ENCODE results near the gene PHKB. TPM values are rescaled to one million over a fixed set of nuclear protein-coding genes. Genes with fewer than 3 reads are reported as not detected.

The PHKB gene
- polyA plus RNA-seq, 2 donors: 19.5 to 21.2 TPM

DNA sequence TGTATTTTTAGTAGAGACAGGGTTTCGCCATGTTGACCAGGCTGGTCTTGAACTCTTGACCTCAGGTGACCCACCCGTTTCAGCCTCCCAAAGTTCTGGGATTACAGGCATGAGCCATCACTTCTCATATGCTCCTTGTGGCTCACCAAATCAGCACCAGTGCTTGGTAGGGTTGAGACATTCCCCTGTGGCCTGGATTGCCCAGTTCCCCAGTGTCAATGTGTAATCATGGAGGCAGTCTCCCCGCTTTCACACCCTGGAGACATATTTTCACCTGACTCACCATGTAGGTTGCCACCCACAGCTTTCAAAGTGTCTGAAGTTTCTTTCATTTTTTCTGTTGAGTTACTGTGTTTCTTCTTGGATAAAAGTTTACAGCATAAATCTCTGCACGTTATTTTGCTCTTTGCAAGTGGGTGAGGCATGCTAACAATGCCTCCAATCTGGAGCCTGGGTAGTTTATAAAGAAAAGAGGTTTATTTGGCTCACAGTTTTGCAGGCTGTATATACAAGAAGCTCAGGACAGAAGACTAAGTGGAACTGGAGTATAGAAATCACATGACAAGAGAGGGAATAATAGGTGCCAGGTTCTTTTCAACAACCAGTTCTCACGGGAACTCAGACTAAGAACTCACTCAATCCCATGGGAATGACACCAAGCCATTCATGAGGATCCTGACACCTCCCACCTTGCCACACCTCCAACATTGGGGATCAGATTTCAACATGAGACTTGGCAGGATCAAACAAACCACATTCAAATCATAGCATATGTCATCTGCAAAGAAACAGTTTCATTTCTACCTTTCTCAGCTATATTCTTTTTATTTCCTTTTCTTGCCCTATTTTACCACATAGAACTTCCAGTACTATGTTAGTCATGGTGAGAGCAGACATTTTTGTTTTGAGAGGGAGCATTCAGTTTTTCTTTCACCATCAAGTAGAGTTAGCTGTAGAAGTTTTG, 113.2 kb downstream of the PHKB start:
- H3K27ac ChIP-seq (ENCODE audit: low read depth in 2 of 2, low read length in 1 of 2): no peak overlapping the region
- H3K36me3 ChIP-seq (ENCODE audit: control insufficient read depth in 2 of 2, insufficient read depth in 2 of 2, low read length in 1 of 2): peaks cover 0 to 3% of the 10 kb centered on the region in 2 donors
- H3K9me3 ChIP-seq (ENCODE audit: control insufficient read depth in 2 of 2, insufficient read depth in 1 of 2, low read depth in 1 of 2, low read length in 1 of 2): peaks cover 0 to 2% of the 10 kb centered on the region in 2 donors
- H3K4me1 ChIP-seq (ENCODE audit: control insufficient read depth in 2 of 2, insufficient read depth in 2 of 2, low read length in 1 of 2): peaks cover 0 to 3% of the 10 kb centered on the region in 2 donors
- no peaks in the 10 kb centered on the region for H3K27me3 ChIP-seq (ENCODE audit: control insufficient read depth in 1 of 2, insufficient read depth in 2 of 2, low read length in 2 of 2)
- no peak overlapping the region for H3K4me3 ChIP-seq (ENCODE audit: low read depth in 1 of 2, low read length in 2 of 2)
- WGBS, 2 donors: 57 to 68% methylated on average over 5 of the region's 5 CpGs

GRCh38 chr16:47577029-47577428, 115.9 kb downstream of the PHKB start:
- Histone ChIP-seq H3K27ac (ENCODE audit: low read depth in 2 of 2, low read length in 1 of 2) (no peak overlapping the region), H3K4me1 (ENCODE audit: control insufficient read depth in 2 of 2, insufficient read depth in 2 of 2, low read length in 1 of 2) (peaks cover 0 to 3% of the 10 kb centered on the region in 2 donors), H3K9me3 (ENCODE audit: control insufficient read depth in 2 of 2, insufficient read depth in 1 of 2, low read depth in 1 of 2, low read length in 1 of 2) (peaks cover 0 to 2% of the 10 kb centered on the region in 2 donors), H3K27me3 (ENCODE audit: control insufficient read depth in 1 of 2, insufficient read depth in 2 of 2, low read length in 2 of 2) (no peaks in the 10 kb centered on the region), H3K36me3 (ENCODE audit: control insufficient read depth in 2 of 2, insufficient read depth in 2 of 2, low read length in 1 of 2) (no peaks in the 10 kb centered on the region), H3K4me3 (ENCODE audit: low read depth in 1 of 2, low read length in 2 of 2) (no peak overlapping the region)

DNA sequence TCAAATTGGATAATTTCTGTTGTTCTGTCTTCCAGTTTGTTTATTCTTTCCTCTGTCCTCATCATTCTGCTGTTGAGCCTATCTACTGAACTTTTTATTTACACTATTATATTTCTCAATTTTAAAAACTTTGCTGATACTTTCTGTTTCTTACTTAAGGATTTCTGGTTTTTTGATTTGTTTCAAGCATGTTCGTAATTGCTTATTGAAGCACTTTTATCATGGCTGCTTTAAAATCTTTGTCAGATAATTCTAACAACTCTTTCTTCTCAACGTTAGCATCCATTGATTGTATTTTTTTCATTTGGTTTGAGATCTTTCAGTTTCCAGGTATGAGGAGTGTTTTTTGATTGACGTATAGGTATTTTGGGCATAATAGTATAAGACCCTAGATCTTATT, 116.9 kb downstream of the PHKB start:
- no peak overlapping the region for H3K4me3 ChIP-seq (ENCODE audit: low read depth in 1 of 2, low read length in 2 of 2)
- H3K27me3 ChIP-seq (ENCODE audit: control insufficient read depth in 1 of 2, insufficient read depth in 2 of 2, low read length in 2 of 2): no peaks in the 10 kb centered on the region
- peaks cover 0 to 3% of the 10 kb centered on the region in 2 donors for H3K4me1 ChIP-seq (ENCODE audit: control insufficient read depth in 2 of 2, insufficient read depth in 2 of 2, low read length in 1 of 2)
- H3K9me3 ChIP-seq (ENCODE audit: control insufficient read depth in 2 of 2, insufficient read depth in 1 of 2, low read depth in 1 of 2, low read length in 1 of 2): peaks cover 0 to 2% of the 10 kb centered on the region in 2 donors
- H3K27ac ChIP-seq (ENCODE audit: low read depth in 2 of 2, low read length in 1 of 2): no peak overlapping the region
- 82 to 92% methylated on average over 3 of the region's 3 CpGs for WGBS, 2 donors
- no peaks in the 10 kb centered on the region for H3K36me3 ChIP-seq (ENCODE audit: control insufficient read depth in 2 of 2, insufficient read depth in 2 of 2, low read length in 1 of 2)

- Histone ChIP-seq H3K4me3 (ENCODE audit: low read depth in 1 of 2, low read length in 2 of 2) (no peak overlapping the region), H3K27ac (ENCODE audit: low read depth in 2 of 2, low read length in 1 of 2) (no peak overlapping the region), H3K27me3 (ENCODE audit: control insufficient read depth in 1 of 2, insufficient read depth in 2 of 2, low read length in 2 of 2) (no peaks in the 10 kb centered on the region), H3K4me1 (ENCODE audit: control insufficient read depth in 2 of 2, insufficient read depth in 2 of 2, low read length in 1 of 2) (peaks cover 0 to 3% of the 10 kb centered on the region in 2 donors), H3K9me3 (ENCODE audit: control insufficient read depth in 2 of 2, insufficient read depth in 1 of 2, low read depth in 1 of 2, low read length in 1 of 2) (peaks cover 0 to 2% of the 10 kb centered on the region in 2 donors), H3K36me3 (ENCODE audit: control insufficient read depth in 2 of 2, insufficient read depth in 2 of 2, low read length in 1 of 2) (no peaks in the 10 kb centered on the region)
- WGBS, 2 donors: 87 to 94% methylated on average over 1 of the region's 1 CpG
These were observed 117.4 kb downstream of the PHKB start for GRCh38 chr16:47578573-47578972.

- no peaks in the 10 kb centered on the region for H3K36me3 ChIP-seq (ENCODE audit: control insufficient read depth in 2 of 2, insufficient read depth in 2 of 2, low read length in 1 of 2)
- WGBS, 2 donors: 81 to 96% methylated on average over 2 of the region's 2 CpGs
- no peak overlapping the region for H3K27ac ChIP-seq (ENCODE audit: low read depth in 2 of 2, low read length in 1 of 2)
- no peaks in the 10 kb centered on the region for H3K27me3 ChIP-seq (ENCODE audit: control insufficient read depth in 1 of 2, insufficient read depth in 2 of 2, low read length in 2 of 2)
- no peak overlapping the region for H3K4me3 ChIP-seq (ENCODE audit: low read depth in 1 of 2, low read length in 2 of 2)
- H3K9me3 ChIP-seq (ENCODE audit: control insufficient read depth in 2 of 2, insufficient read depth in 1 of 2, low read depth in 1 of 2, low read length in 1 of 2): no peaks in the 10 kb centered on the region
- no peaks in the 10 kb centered on the region for H3K4me1 ChIP-seq (ENCODE audit: control insufficient read depth in 2 of 2, insufficient read depth in 2 of 2, low read length in 1 of 2)
These were observed 120.0 kb downstream of the PHKB start for GRCh38 chr16:47581114-47581513.

DNA sequence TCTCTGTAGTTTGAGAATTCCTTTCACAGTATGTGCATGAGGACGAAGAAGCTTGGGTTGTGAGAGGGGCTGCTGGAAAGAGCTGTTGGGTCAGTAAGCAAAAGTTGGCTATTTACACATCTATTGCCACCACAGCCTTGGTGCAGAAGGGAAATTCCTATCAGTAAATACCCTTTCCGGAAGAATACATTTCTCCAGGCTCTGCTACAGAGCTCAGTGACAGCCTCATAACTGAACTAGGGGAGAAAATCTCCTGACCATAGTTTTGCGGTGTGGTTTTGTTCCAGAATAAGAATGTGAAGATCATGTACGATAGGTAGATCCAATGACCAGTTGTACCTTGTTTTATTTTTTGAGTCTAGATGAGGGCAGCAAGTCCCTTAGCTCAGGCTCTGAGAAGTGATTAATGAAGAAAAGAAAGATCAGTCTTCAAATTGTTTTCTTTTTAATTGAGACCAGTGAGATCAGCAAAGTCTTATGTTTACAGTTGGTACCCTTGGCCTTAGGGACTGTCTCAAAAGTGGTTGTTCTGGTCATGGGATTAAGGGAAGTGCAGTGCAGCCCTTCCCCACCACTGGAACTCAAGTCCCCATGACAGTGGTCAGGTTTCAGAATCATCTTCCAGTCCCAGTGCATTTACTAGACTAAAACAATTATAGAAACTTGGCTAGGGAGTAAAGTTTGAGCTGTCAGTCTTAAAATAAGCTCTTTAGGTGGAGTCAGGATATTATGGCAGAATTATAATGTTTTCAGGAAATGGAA, 123.5 kb downstream of the PHKB start:
- 90 to 92% methylated on average over 4 of the region's 4 CpGs for WGBS, 2 donors
- no peaks in the 10 kb centered on the region for H3K9me3 ChIP-seq (ENCODE audit: control insufficient read depth in 2 of 2, insufficient read depth in 1 of 2, low read depth in 1 of 2, low read length in 1 of 2)
- no peaks in the 10 kb centered on the region for H3K4me1 ChIP-seq (ENCODE audit: control insufficient read depth in 2 of 2, insufficient read depth in 2 of 2, low read length in 1 of 2)

DNA sequence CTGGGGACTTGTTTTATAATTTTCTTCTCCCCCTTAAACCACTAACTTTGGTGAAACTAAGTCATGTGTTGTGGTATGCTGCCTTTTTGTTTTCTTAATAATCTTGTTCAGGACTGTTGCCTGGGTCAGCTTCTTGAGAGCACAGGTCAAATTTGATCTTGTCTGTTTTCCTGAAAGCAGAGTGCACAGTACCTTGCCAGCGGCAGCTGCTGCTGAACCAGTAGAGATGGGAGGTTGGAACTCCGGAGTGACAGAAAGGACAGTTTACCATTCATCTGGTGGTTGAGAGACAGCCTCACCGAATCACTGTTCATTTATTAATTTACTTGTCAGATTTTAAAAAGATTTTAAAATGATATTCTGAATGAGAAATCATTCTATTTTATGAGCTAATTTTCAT, 125.0 kb downstream of the PHKB start:
- no peak overlapping the region for H3K4me3 ChIP-seq (ENCODE audit: low read depth in 1 of 2, low read length in 2 of 2)
- H3K27ac ChIP-seq (ENCODE audit: low read depth in 2 of 2, low read length in 1 of 2): no peak overlapping the region
- H3K27me3 ChIP-seq (ENCODE audit: control insufficient read depth in 1 of 2, insufficient read depth in 2 of 2, low read length in 2 of 2): no peaks in the 10 kb centered on the region
- no peaks in the 10 kb centered on the region for H3K4me1 ChIP-seq (ENCODE audit: control insufficient read depth in 2 of 2, insufficient read depth in 2 of 2, low read length in 1 of 2)
- H3K9me3 ChIP-seq (ENCODE audit: control insufficient read depth in 2 of 2, insufficient read depth in 1 of 2, low read depth in 1 of 2, low read length in 1 of 2): no peaks in the 10 kb centered on the region
- WGBS, 2 donors: 91 to 95% methylated on average over 3 of the region's 3 CpGs
- peaks cover 1 to 2% of the 10 kb centered on the region in 2 donors for H3K36me3 ChIP-seq (ENCODE audit: control insufficient read depth in 2 of 2, insufficient read depth in 2 of 2, low read length in 1 of 2)

More for the DNA sequence above, 123.5 kb downstream of the PHKB start:
- Histone ChIP-seq H3K36me3 (ENCODE audit: control insufficient read depth in 2 of 2, insufficient read depth in 2 of 2, low read length in 1 of 2) (no peaks in the 10 kb centered on the region), H3K27ac (ENCODE audit: low read depth in 2 of 2, low read length in 1 of 2) (no peak overlapping the region), H3K27me3 (ENCODE audit: control insufficient read depth in 1 of 2, insufficient read depth in 2 of 2, low read length in 2 of 2) (no peaks in the 10 kb centered on the region), H3K4me3 (ENCODE audit: low read depth in 1 of 2, low read length in 2 of 2) (no peak overlapping the region)

GRCh38 chr16:47590472-47590871, 129.3 kb downstream of the PHKB start:
- Histone ChIP-seq H3K4me1 (ENCODE audit: control insufficient read depth in 2 of 2, insufficient read depth in 2 of 2, low read length in 1 of 2) (no peaks in the 10 kb centered on the region), H3K27ac (ENCODE audit: low read depth in 2 of 2, low read length in 1 of 2) (no peak overlapping the region), H3K27me3 (ENCODE audit: control insufficient read depth in 1 of 2, insufficient read depth in 2 of 2, low read length in 2 of 2) (no peaks in the 10 kb centered on the region), H3K36me3 (ENCODE audit: control insufficient read depth in 2 of 2, insufficient read depth in 2 of 2, low read length in 1 of 2) (peaks cover 8 to 11% of the 10 kb centered on the region in 2 donors), H3K9me3 (ENCODE audit: control insufficient read depth in 2 of 2, insufficient read depth in 1 of 2, low read depth in 1 of 2, low read length in 1 of 2) (no peaks in the 10 kb centered on the region), H3K4me3 (ENCODE audit: low read depth in 1 of 2, low read length in 2 of 2) (no peak overlapping the region)
- WGBS, 2 donors: 96% methylated on average over 2 of the region's 2 CpGs

DNA sequence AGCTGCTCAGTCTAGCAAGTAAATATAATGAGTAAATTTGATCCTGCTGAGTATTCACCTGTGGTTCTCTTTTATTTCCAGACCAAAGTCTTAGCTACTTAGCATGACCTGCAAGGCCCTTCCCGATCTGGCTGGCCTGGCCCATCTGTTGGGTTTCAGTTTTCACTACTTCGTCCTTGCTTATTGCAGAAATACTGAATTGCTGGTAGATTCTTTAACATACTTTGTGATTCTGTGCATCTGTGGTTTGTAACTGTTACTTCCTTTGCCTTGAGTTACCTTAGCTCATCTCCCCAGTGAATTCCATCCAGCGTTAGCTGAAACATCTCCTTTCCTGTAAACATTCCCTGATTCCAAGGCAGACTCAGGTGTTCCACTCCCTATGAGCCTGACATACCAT, 131.1 kb downstream of the PHKB start:
- Histone ChIP-seq H3K9me3 (ENCODE audit: control insufficient read depth in 2 of 2, insufficient read depth in 1 of 2, low read depth in 1 of 2, low read length in 1 of 2) (no peaks in the 10 kb centered on the region), H3K27me3 (ENCODE audit: control insufficient read depth in 1 of 2, insufficient read depth in 2 of 2, low read length in 2 of 2) (no peaks in the 10 kb centered on the region), H3K36me3 (ENCODE audit: control insufficient read depth in 2 of 2, insufficient read depth in 2 of 2, low read length in 1 of 2) (peaks cover 8 to 11% of the 10 kb centered on the region in 2 donors), H3K27ac (ENCODE audit: low read depth in 2 of 2, low read length in 1 of 2) (no peak overlapping the region), H3K4me1 (ENCODE audit: control insufficient read depth in 2 of 2, insufficient read depth in 2 of 2, low read length in 1 of 2) (no peaks in the 10 kb centered on the region), H3K4me3 (ENCODE audit: low read depth in 1 of 2, low read length in 2 of 2) (no peak overlapping the region)
- WGBS, 2 donors: 82 to 83% methylated on average over 3 of the region's 3 CpGs
